Endothelial cell of umbilical vein (primary cell): Measurements from ENCODE around the gene AVPR1A. TPM values are rescaled to one million over a fixed set of nuclear protein-coding genes. Genes with fewer than 3 reads are reported as not detected.

Experiments used
- BruUV-seq: library from RNA; stranded (reverse); fragments of 400-500 nt; replicated peaks from 2 replicates; lab custom pipeline; 2021; lab: Mats Ljungman, UMichigan
- CTCF ChIA-PET: fragments of 300-600, 350-600 bp; sonication (Branson Sonifier 250); formaldehyde crosslinking; loops from one replicate; lab custom pipeline; 2021; ENCODE audit warnings: antibody characterized with exemption, inconsistent platforms; lab: Charles Lee
- POLR2A ChIA-PET: fragments of 300-600, 350-600 bp; sonication (Branson Sonifier 250); formaldehyde crosslinking; loops from one replicate; lab custom pipeline; 2021; ENCODE audit warnings: antibody characterized with exemption, inconsistent platforms; lab: Charles Lee
- DNase-seq: peaks from one replicate; pipeline ENCODE4 v3.0.0-alpha.2; 2011; ENCODE audit warnings: low read depth, low spot score
- FAIRE-seq: peaks from 2 replicates; lab custom pipeline; 2011; peaks lifted over from hg19 to GRCh38; lab: Jason Lieb, UNC
- H2AFZ ChIP-seq: 2 replicates; pipeline ENCODE4 v1.6.0; 2012; ENCODE audit warnings: low read depth, low read length, control low read depth, inconsistent platforms
- H3K27ac ChIP-seq: 2 replicates; pipeline ENCODE4 v1.5.1; 2011; ENCODE audit warnings: low read depth, mild to moderate bottlenecking, control low read depth, low read length, moderate library complexity; ENCODE audit not compliant: insufficient read depth
- H3K27me3 ChIP-seq, 2 experiments: 2 replicates each; pipeline versions ENCODE4 v1.6.0 to v1.6.1; 2011; ENCODE audit warnings: low read length in 2 of 2, mixed read lengths in 1 of 2; ENCODE audit not compliant: control insufficient read depth in 2 of 2, insufficient read depth in 2 of 2
- H3K36me3 ChIP-seq, 2 experiments: 2 replicates in 1 of 2; 3 replicates in 1 of 2; pipeline ENCODE4 v1.5.1; 2011; ENCODE audit warnings: low read length in 2 of 2, mild to moderate bottlenecking in 1 of 2, moderate library complexity in 1 of 2; ENCODE audit not compliant: control insufficient read depth in 2 of 2, insufficient read depth in 2 of 2; ENCODE audit errors: extremely low read depth in 1 of 2
- H3K4me1 ChIP-seq: 3 replicates; pipeline ENCODE4 v1.5.1; 2011; ENCODE audit warnings: mild to moderate bottlenecking, low read length; ENCODE audit not compliant: control insufficient read depth, insufficient read depth; ENCODE audit errors: extremely low read depth
- H3K4me2 ChIP-seq: 2 replicates; pipeline ENCODE4 v1.6.1; 2011; ENCODE audit warnings: low read length, control low read depth, mixed read lengths; ENCODE audit not compliant: insufficient read depth
- H3K4me3 ChIP-seq, 3 experiments: fragments of 200-600 bp in 1 of 3; sonication (generic), shearing (Covaris generic) in 1 of 3; replicated peaks in 1 of 3; 2 replicates each; pipeline ENCODE4 v1.5.1; 2011 to 2016; ENCODE audit warnings: control low read depth in 3 of 3, low read length in 3 of 3, mild to moderate bottlenecking in 2 of 3, inconsistent platforms in 1 of 3, low read depth in 1 of 3, moderate library complexity in 1 of 3; ENCODE audit not compliant: insufficient read depth in 1 of 3
- H3K79me2 ChIP-seq: 2 replicates; pipeline ENCODE4 v1.6.0; 2012; ENCODE audit warnings: low read length, inconsistent platforms; ENCODE audit not compliant: control insufficient read depth, insufficient read depth
- H3K9ac ChIP-seq: replicated peaks from 2 replicates; pipeline ENCODE3; 2011; ENCODE audit warnings: low read length, control low read depth; ENCODE audit not compliant: insufficient read depth; ENCODE audit errors: extremely low read depth
- H3K9me1 ChIP-seq: replicated peaks from 3 replicates; pipeline ENCODE4 v1.6.0; 2011; ENCODE audit warnings: mild to moderate bottlenecking, low read length; ENCODE audit not compliant: control insufficient read depth, insufficient read depth; ENCODE audit errors: extremely low read depth
- H3K9me3 ChIP-seq: replicated peaks from 2 replicates; pipeline ENCODE4 v1.5.1; 2012; ENCODE audit warnings: low read length, inconsistent platforms; ENCODE audit not compliant: control insufficient read depth, insufficient read depth
- H4K20me1 ChIP-seq: replicated peaks from 2 replicates; pipeline ENCODE3; 2011; ENCODE audit warnings: mild to moderate bottlenecking, low read length; ENCODE audit not compliant: control insufficient read depth, insufficient read depth; ENCODE audit errors: extremely low read depth
- EZH2 ChIP-seq: IDR thresholded peaks from 2 replicates; pipeline ENCODE4 v1.6.1; 2012; ENCODE audit warnings: borderline replicate concordance, low read depth, mild to moderate bottlenecking, moderate library complexity, low read length, inconsistent platforms; ENCODE audit not compliant: severe bottlenecking
- FOS ChIP-seq: IDR thresholded peaks from 2 replicates; pipeline ENCODE4 v1.6.1; 2011; ENCODE audit warnings: mild to moderate bottlenecking, low read length, moderate library complexity, borderline replicate concordance; ENCODE audit not compliant: insufficient read depth
- GATA2 ChIP-seq: IDR thresholded peaks from 2 replicates; pipeline ENCODE4 v1.7.0; 2011; ENCODE audit warnings: low read depth, mild to moderate bottlenecking, moderate library complexity, mixed read lengths, low read length; ENCODE audit not compliant: insufficient read length, insufficient read depth
- JUN ChIP-seq: IDR thresholded peaks from 2 replicates; pipeline ENCODE4 v1.6.1; 2011; ENCODE audit warnings: borderline replicate concordance, low read depth; ENCODE audit not compliant: insufficient read length, insufficient read depth
- MAX ChIP-seq: IDR thresholded peaks from 2 replicates; pipeline ENCODE4 v1.6.1; 2011; ENCODE audit not compliant: insufficient read depth, insufficient read length
- MYC ChIP-seq: IDR thresholded peaks from one replicate; pipeline ENCODE4 v1.6.1; 2011; ENCODE audit warnings: mild to moderate bottlenecking, low read depth, low read length
- POLR2A ChIP-seq: IDR thresholded peaks from 2 replicates; pipeline ENCODE4 v1.6.1; 2012; ENCODE audit warnings: low read depth, mild to moderate bottlenecking, control low read depth, low read length
- POLR2AphosphoS5 ChIP-seq: IDR thresholded peaks from 2 replicates; pipeline ENCODE4 v1.6.1; 2012; ENCODE audit warnings: low read depth, mild to moderate bottlenecking, control low read depth, low read length, moderate library complexity; ENCODE audit not compliant: insufficient read depth
- dilution Hi-C: fragments of 300-500 bp; cut with MboI; formaldehyde crosslinking; loops from one replicate; pipeline ENCODE4 v1.15.0; 2019; ENCODE audit warnings: low sequenced_read_pairs; ENCODE audit not compliant: extremely low pct_ligation_motif_present
- intact Hi-C: fragments of 100-400 bp; cut with micrococcal nuclease; formaldehyde crosslinking; loops from one replicate; pipeline ENCODE4 v1.10.0; 2022
- polyA plus RNA-seq, 4 experiments: library from polyadenylated mRNA; depleted of rRNA in 3 of 4; stranded (reverse) in 3 of 4; unstranded in 1 of 4; fragments of >200 nt; gene quantifications; 2 replicates each; pipeline versions ENCODE4 v1.2.1 to v1.2.3, GENCODE V29; 2011 to 2012; ENCODE audit warnings: missing spikeins in 1 of 4
- total RNA-seq: library from RNA; stranded (reverse); gene quantifications from 2 replicates; pipeline ENCODE4 v1.2.3, GENCODE V29; 2021
- TF ChIP-seq, protein P1 (sequence below), 2 donors: IDR thresholded peaks; 1 replicate in 1 of 2; 2 replicates in 1 of 2; pipeline ENCODE4 v1.5.1; 2011; ENCODE audit warnings: low read length in 2 of 2, mild to moderate bottlenecking in 2 of 2, moderate library complexity in 2 of 2, control low read depth in 1 of 2, inconsistent platforms in 1 of 2, low read depth in 1 of 2; ENCODE audit not compliant: insufficient read depth in 1 of 2; ENCODE audit errors: extremely low read depth in 1 of 2

Gene AVPR1A
- total and polyA plus RNA-seq, 2 donors (not counting 3 experiments of a cell fraction or from before 2014, with no cell fraction given) = not detected

DNA sequence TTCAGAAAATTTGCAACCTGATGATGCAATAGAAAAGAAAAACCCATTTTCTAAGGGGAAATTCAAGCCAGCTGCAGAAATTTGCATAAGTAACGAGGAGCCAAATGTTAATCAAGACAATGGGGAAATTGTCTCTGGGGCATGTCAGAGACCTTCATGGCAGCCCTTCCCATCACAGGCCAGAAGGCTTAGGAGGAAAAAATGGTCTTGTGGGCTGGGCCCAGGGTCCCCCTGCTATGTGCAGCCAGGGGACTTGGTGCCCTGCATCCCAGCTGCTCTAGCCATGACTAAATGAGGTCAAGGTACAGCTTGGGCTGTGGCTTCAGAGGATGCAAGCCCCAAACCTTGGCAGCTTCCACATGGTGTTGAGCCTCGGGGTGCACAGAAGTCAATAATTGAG, 28.2 kb upstream of the AVPR1A start:
- ChIA-PET CTCF (no interaction called here), POLR2A (no interaction called here)
- DNase-seq (no peak), FAIRE-seq (no peak)
- TF ChIP-seq EZH2 (no peak), POLR2AphosphoS5 (no peak), GATA2 (no peak), MAX (no peak), MYC (no peak), JUN (no peak), FOS (no peak), POLR2A (no peak)
- TF ChIP-seq, protein P1, sequence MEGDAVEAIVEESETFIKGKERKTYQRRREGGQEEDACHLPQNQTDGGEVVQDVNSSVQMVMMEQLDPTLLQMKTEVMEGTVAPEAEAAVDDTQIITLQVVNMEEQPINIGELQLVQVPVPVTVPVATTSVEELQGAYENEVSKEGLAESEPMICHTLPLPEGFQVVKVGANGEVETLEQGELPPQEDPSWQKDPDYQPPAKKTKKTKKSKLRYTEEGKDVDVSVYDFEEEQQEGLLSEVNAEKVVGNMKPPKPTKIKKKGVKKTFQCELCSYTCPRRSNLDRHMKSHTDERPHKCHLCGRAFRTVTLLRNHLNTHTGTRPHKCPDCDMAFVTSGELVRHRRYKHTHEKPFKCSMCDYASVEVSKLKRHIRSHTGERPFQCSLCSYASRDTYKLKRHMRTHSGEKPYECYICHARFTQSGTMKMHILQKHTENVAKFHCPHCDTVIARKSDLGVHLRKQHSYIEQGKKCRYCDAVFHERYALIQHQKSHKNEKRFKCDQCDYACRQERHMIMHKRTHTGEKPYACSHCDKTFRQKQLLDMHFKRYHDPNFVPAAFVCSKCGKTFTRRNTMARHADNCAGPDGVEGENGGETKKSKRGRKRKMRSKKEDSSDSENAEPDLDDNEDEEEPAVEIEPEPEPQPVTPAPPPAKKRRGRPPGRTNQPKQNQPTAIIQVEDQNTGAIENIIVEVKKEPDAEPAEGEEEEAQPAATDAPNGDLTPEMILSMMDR (IDR thresholded peaks at IDR 0.05; ENCODE audit: extremely low read depth in 1 of 2, insufficient read depth in 1 of 2, low read depth in 1 of 2, low read length in 2 of 2) = no peak
- no peaks in the 10 kb centered on the region for H4K20me1 ChIP-seq
- H3K27me3 ChIP-seq = no peaks in the 10 kb centered on the region
- H3K9me3 ChIP-seq = no peaks in the 10 kb centered on the region
- H3K9ac ChIP-seq = no peak overlapping the region
- H2AFZ ChIP-seq = no peak overlapping the region
- no peaks in the 10 kb centered on the region for H3K36me3 ChIP-seq
- BruUV-seq = no TSS peak
- H3K9me1 ChIP-seq = no peaks in the 10 kb centered on the region
- no peaks in the 10 kb centered on the region for H3K79me2 ChIP-seq
- dilution Hi-C loops = no loop called here
- H3K27ac ChIP-seq = no peak overlapping the region
- H3K4me1 ChIP-seq = no peaks in the 10 kb centered on the region
- intact Hi-C loops = no loop called here
- no peak overlapping the region for H3K4me2 ChIP-seq
- no peak overlapping the region for H3K4me3 ChIP-seq
